HK-2 (cell line): ENCODE data around the gene MYCBPAP.

Experiments
- DNase-seq: peaks from one replicate; pipeline ENCODE4 v3.0.0-alpha.2; 2018; ENCODE audit not compliant: unreplicated experiment

MYCBPAP gene

DNA sequence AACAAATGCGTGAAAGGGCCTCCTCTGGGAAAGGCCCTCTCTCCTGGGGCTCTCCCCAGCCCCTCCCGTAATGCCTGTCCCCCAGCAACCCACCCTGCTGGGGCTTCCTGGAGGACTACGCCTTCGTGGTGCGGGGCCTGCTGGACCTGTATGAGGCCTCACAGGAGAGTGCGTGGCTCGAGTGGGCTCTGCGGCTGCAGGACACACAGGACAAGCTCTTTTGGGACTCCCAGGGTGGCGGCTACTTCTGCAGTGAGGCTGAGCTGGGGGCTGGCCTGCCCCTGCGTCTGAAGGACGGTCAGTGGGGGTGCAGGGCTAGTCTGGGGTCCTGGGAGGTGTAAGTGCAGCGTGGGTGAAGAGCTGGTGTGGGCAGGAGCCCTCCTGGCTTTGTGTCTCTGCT, 43.6 kb downstream of the MYCBPAP start:
- no peak for DNase-seq

GRCh38 chr17:50554201-50554600, 46.0 kb downstream of the MYCBPAP start:
- no peak for DNase-seq

GRCh38 chr17:50556803-50557202, 48.6 kb downstream of the MYCBPAP start:
- DNase-seq = no peak

DNA sequence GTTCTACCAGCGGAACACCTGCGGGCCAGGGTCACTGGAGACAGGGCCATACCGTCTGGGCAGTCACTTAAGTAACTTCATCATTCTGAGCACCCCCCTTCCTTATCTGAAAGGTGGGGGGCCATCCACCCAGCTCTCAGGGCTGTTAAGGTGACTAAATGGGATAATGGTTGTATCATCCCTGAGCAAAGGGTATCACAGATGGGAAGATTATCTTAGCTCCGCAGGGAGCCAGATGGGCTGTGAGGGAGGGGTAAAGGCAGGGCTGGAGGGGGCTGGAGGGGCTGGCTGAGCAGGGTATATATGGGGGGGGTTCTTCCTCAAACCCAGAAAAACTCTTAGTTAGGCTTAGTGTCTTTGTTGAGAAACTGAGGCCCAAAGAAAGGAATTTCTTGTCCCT, 49.4 kb downstream of the MYCBPAP start:
- no peak for DNase-seq

GRCh38 chr17:50558091-50558490, 49.9 kb downstream of the MYCBPAP start:
- no peak for DNase-seq

- DNase-seq = no peak
Observed at GRCh38 chr17:50558581-50558940, 50.3 kb downstream of the MYCBPAP start.

- DNase-seq = no peak
Observed at GRCh38 chr17:50558941-50559614, 50.8 kb downstream of the MYCBPAP start.

GRCh38 chr17:50559674-50560184, 51.5 kb downstream of the MYCBPAP start:
- peak; percentile 28 for DNase-seq

DNA sequence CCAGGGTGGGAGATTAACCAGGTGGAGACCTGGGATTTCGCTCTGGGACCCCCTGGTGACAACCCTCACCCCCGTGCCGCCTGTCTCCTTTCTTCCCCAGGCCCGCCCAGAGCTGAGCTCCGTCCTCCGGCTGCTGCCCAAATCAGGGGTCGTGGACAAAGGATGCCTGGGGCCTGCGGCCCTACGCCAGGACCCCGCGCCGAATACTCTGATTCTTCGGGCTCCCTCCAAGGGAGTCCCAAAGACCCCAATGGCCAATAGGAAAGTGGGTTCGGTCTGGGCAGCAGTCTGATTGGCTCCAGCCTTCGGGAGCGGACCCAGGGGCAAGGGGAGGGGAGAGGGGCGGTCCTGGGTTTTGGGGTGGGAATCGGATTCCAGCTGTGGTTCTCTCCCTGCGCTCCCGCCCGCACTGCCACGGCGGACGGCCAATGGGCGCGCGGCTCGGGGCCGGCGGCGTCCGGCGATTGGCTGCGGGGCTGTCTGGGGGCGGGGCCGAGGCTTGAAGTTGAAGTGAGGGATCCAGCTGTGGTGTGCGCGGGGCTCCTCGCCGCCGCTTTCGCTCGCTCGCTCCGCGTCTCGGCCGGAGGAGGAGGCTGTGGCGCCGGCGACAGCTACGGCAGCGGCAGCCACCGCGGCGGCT, 52.1 kb downstream of the MYCBPAP start, which contains the start of gene CACNA1G:
CACNA1G (plus strand) TSS at position 531 of the 640 bp plus-strand sequence. CDS start 745 bp downstream, outside the sequence.
- peak; percentile 79 for DNase-seq

GRCh38 chr17:50560931-50561745, 52.9 kb downstream of the MYCBPAP start:
- no peak for DNase-seq

DNA sequence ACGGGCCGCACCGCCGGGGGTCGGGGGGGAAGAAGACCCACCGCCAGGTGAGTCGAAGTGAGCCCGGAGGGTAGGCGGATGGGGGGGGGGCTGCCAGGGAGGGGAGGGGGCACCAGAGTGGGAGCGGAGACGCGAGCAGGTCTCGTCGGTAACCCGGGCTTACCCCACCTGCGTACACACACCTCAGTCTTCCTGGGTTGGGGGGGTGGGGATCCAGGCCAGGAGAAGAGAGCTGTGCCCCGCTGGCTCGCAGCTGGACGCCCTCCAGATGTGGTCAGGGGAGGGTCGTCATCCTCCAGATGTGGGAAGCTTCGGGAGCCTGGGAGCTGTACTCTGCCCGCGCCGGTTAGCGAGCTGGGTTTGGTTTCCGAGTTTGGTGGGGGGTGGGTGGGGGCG, 53.5 kb downstream of the MYCBPAP start:
- no peak for DNase-seq

- DNase-seq = no peak
Observed at GRCh38 chr17:50562242-50563091, 54.2 kb downstream of the MYCBPAP start.

- no peak for DNase-seq
Observed at GRCh38 chr17:50563092-50563511, 54.9 kb downstream of the MYCBPAP start.

GRCh38 chr17:50564916-50565315, 56.7 kb downstream of the MYCBPAP start:
- DNase-seq = no peak

GRCh38 chr17:50565402-50566350, 57.4 kb downstream of the MYCBPAP start:
- no peak for DNase-seq

DNA sequence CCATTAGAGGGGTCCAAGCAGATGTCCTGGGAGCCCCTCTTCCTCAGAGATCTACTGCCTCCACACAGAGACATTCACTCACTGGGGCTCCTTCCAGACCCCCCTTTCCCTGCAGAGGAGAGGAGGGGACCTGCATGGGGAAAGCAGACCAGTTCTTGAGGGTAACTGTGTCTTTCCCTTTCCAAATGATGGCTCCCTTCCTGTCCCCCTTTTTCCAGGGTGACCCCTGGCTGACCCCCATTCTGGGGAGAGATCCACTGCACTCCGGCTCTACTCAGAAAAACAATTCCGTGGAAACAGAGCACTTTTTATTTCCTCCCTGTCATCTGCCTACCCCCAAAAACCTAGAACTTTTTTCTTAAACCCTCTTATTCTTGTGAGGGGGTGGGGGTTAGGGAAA, 58.6 kb downstream of the MYCBPAP start:
- no peak for DNase-seq

- DNase-seq = no peak
Observed at GRCh38 chr17:50568659-50569058, 60.4 kb downstream of the MYCBPAP start.

GRCh38 chr17:50569592-50569991, 61.4 kb downstream of the MYCBPAP start:
- DNase-seq = no peak

DNA sequence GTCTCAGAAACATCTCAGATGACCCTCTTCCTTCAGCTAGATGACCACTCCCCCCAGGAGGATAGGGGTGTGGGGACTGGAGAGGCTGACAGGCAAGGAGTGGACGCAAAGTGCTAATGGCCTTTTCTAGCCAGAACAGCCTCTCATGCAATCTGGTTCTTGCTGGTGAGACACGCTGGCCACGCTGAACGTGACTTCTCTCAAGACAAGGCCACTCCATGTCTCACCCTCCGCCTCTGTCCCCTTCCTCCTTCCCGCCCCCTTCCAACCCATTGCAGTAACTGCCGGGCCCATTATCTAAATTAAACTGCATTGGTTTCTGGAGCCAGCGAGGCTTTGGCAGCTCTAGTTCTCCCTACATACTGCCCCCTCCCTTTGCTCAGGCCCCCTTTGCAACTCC, 61.8 kb downstream of the MYCBPAP start:
- DNase-seq = no peak

DNA sequence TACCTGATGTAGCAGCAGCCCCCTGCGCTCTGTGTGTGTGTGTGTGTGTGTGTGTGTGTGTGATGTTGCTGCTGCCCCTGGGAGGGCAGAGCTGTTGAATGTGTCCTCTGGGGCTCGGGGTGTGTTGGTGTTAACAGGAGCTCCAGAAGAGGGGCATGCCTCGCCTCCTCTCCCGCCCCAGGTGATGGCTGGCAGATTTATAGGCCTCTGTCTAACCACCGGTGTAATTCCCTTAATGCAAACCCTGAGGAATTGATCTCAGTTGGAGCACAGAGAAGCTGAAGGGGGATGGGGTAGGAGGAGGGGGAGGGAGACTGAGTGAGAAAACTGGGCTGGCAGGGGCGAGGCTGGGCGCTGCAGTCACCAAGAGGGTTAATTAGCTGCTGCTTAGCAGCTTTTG, 62.3 kb downstream of the MYCBPAP start:
- DNase-seq = no peak
